Measurements from ENCODE around the gene DGKB.

Gene DGKB

GRCh38 chr7:14760730-14761478 lies 141.6 kb downstream of the DGKB start:
- no peak for DNase-seq (ENCODE audit: low read depth)

GRCh38 chr7:14759785-14760184 lies 142.8 kb downstream of the DGKB start:
- no peak for DNase-seq (ENCODE audit: low read depth)

GRCh38 chr7:14754631-14755030 lies 147.9 kb downstream of the DGKB start:
- DNase-seq (ENCODE audit: low read depth): peak; percentile 45

GRCh38 chr7:14752301-14752700 lies 150.2 kb downstream of the DGKB start:
- no peak for DNase-seq (ENCODE audit: low read depth)

- DNase-seq (ENCODE audit: low read depth): no peak
These were observed 151.1 kb downstream of the DGKB start for GRCh38 chr7:14751461-14751860.

GRCh38 chr7:14748461-14748860 lies 154.1 kb downstream of the DGKB start:
- DNase-seq (ENCODE audit: low read depth): peak; percentile 66

GRCh38 chr7:14747701-14748100 lies 154.8 kb downstream of the DGKB start:
- no peak for DNase-seq (ENCODE audit: low read depth)

- no peak for DNase-seq (ENCODE audit: low read depth)
These were observed 157.5 kb downstream of the DGKB start for GRCh38 chr7:14745076-14745475.

- no peak for DNase-seq (ENCODE audit: low read depth)
These were observed 161.9 kb downstream of the DGKB start for GRCh38 chr7:14740606-14741005.

GRCh38 chr7:14739841-14740185 lies 162.7 kb downstream of the DGKB start:
- DNase-seq (ENCODE audit: low read depth): no peak

- DNase-seq (ENCODE audit: low read depth): no peak
These were observed 163.2 kb downstream of the DGKB start for GRCh38 chr7:14739168-14739840.

GRCh38 chr7:14738086-14738485 lies 164.5 kb downstream of the DGKB start:
- no peak for DNase-seq (ENCODE audit: low read depth)

- DNase-seq (ENCODE audit: low read depth): no peak
These were observed 167.7 kb downstream of the DGKB start for GRCh38 chr7:14734839-14735321.

- no peak for DNase-seq (ENCODE audit: low read depth)
These were observed 181.8 kb downstream of the DGKB start for GRCh38 chr7:14720785-14721184.

- no peak for DNase-seq (ENCODE audit: low read depth)
These were observed 184.7 kb downstream of the DGKB start for GRCh38 chr7:14717816-14718215.

GRCh38 chr7:14717169-14717568 lies 185.4 kb downstream of the DGKB start:
- DNase-seq (ENCODE audit: low read depth): no peak

- no peak for DNase-seq (ENCODE audit: low read depth)
These were observed 188.3 kb downstream of the DGKB start for GRCh38 chr7:14714161-14714728.

GRCh38 chr7:14698239-14698638 lies 204.3 kb downstream of the DGKB start:
- DNase-seq (ENCODE audit: low read depth): no peak

- DNase-seq (ENCODE audit: low read depth): no peak
These were observed 204.9 kb downstream of the DGKB start for GRCh38 chr7:14697684-14698083.

- no peak for DNase-seq (ENCODE audit: low read depth)
These were observed 210.9 kb downstream of the DGKB start for GRCh38 chr7:14691597-14692203.

- DNase-seq (ENCODE audit: low read depth): no peak
These were observed 211.5 kb downstream of the DGKB start for GRCh38 chr7:14691034-14691433.

GRCh38 chr7:14690486-14690885 lies 212.1 kb downstream of the DGKB start:
- no peak for DNase-seq (ENCODE audit: low read depth)

- no peak for DNase-seq (ENCODE audit: low read depth)
These were observed 212.5 kb downstream of the DGKB start for GRCh38 chr7:14690075-14690474.
